Vagina (tissue), 2 donors: ENCODE measurements around the gene CCDC92. TPM values are rescaled to one million over a fixed set of nuclear protein-coding genes. Genes with fewer than 3 reads are reported as not detected.
"Not testable (repeated sequence)": the region's sequence is repeated elsewhere in the genome, so short reads cannot be mapped to it uniquely, and the experiment has no call there.

ENCODE experiments used
- DNase-seq, 2 donors: peaks; one replicate each; pipeline ENCODE4 v3.0.0-alpha.2; 2017; ENCODE audit errors: extremely low spot score in 2 of 2
- H3K27ac ChIP-seq: fragments of 200-600 bp; sonication (generic); one replicate; pipeline ENCODE4 v1.5.1; 2019
- H3K27me3 ChIP-seq: fragments of 200-600 bp; sonication (generic); one replicate; pipeline ENCODE4 v1.5.1; 2019
- H3K36me3 ChIP-seq, 2 donors: fragments of 200-600 bp; sonication (generic); one replicate each; pipeline ENCODE4 v1.5.1; 2017 to 2019
- H3K4me1 ChIP-seq: fragments of 200-600 bp; sonication (generic); one replicate; pipeline ENCODE4 v1.5.1; 2019
- H3K4me3 ChIP-seq, 2 donors: fragments of 200-600 bp; sonication (generic); 1 replicate in 1 of 2; 2 replicates in 1 of 2; pipeline ENCODE4 v1.5.1; 2016 to 2019
- H3K9me3 ChIP-seq: fragments of 200-600 bp; sonication (generic); one replicate; pipeline ENCODE4 v1.5.1; 2019
- POLR2A ChIP-seq, 2 donors: fragments of 450-650 bp; IDR thresholded peaks; one replicate each; pipeline ENCODE4 v1.6.1; 2017; ENCODE audit warnings: antibody characterized with exemption in 2 of 2, mild to moderate bottlenecking in 2 of 2, moderate library complexity in 2 of 2
- POLR2AphosphoS5 ChIP-seq, 2 donors: sonication (generic); formaldehyde crosslinking; IDR thresholded peaks; one replicate each; pipeline ENCODE4 v1.9.0; 2017; ENCODE audit warnings: antibody characterized with exemption in 2 of 2, mild to moderate bottlenecking in 2 of 2, low read depth in 1 of 2; ENCODE audit not compliant: insufficient read depth in 1 of 2
- intact Hi-C: fragments of 100-400 bp; cut with DNase I; formaldehyde crosslinking; loops from one replicate; pipeline ENCODE4 v1.15.1; 2023
- total RNA-seq: library from RNA; depleted of rRNA; stranded (reverse); fragments of >200 nt; gene quantifications from one replicate; pipeline ENCODE4 v1.2.3, GENCODE V29; 2016
- TF ChIP-seq, protein P1 (sequence below), 3 experiments: fragments of 450-650 bp in 2 of 3; fragments of 200-600 bp in 1 of 3; sonication (generic) in 1 of 3; IDR thresholded peaks; one replicate each; pipeline ENCODE4 v1.5.1; 2017 to 2019; ENCODE audit warnings: antibody characterized with exemption in 3 of 3, mild to moderate bottlenecking in 2 of 3, moderate library complexity in 2 of 3

CCDC92 gene
- total RNA-seq, 1 donor from 2014 or later, result 21.6 TPM

GRCh38 chr12:123948796-123949769 is 23.5 kb downstream of the CCDC92 start:
- intact Hi-C loops, result no loop called here
- no peaks in the 10 kb centered on the region for H3K27me3 ChIP-seq
- TF ChIP-seq POLR2A (IDR thresholded peaks at IDR 0.05), result no peak
- H3K4me3 ChIP-seq, result no peak overlapping the region
- peaks cover 9% of the 10 kb centered on the region for H3K4me1 ChIP-seq
- H3K27ac ChIP-seq, result no peak overlapping the region
- DNase-seq, result peak in 1 of 2 donors; percentile 52
- H3K36me3 ChIP-seq, result peaks cover 0 to 8% of the 10 kb centered on the region in 2 donors
- H3K9me3 ChIP-seq, result no peaks in the 10 kb centered on the region

DNA sequence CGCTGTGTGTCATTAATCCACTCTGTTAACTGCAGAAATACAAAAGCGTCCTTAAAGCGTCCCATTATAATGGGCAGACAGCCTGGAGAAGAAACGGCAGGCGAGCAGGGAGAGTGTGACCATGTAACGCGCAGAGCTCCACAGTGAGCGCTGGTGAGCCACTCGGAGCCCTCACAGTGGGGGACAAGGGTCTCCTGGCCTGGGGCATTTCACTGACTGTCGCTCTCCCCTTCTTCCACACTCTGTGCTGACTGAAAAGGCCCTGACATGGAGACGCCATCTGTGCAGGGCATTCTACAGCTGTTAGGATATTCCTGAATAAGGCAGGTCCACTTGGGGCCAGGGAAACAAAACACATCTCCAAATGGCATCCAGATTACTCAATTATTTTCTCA is 24.2 kb downstream of the CCDC92 start:
- Histone ChIP-seq H3K27me3 (no peaks in the 10 kb centered on the region), H3K9me3 (no peaks in the 10 kb centered on the region), H3K4me1 (peaks cover 9% of the 10 kb centered on the region), H3K4me3 (no peak overlapping the region), H3K27ac (no peak overlapping the region), H3K36me3 (peaks cover 0 to 10% of the 10 kb centered on the region in 2 donors)
- DNase-seq, result peak in 1 of 2 donors; percentile 81
- TF ChIP-seq POLR2AphosphoS5 (IDR thresholded peaks at IDR 0.05; ENCODE audit: insufficient read depth in 1 of 2, low read depth in 1 of 2), result no peak
- no peak for TF ChIP-seq POLR2A (IDR thresholded peaks at IDR 0.05)
- TF ChIP-seq, protein P1, sequence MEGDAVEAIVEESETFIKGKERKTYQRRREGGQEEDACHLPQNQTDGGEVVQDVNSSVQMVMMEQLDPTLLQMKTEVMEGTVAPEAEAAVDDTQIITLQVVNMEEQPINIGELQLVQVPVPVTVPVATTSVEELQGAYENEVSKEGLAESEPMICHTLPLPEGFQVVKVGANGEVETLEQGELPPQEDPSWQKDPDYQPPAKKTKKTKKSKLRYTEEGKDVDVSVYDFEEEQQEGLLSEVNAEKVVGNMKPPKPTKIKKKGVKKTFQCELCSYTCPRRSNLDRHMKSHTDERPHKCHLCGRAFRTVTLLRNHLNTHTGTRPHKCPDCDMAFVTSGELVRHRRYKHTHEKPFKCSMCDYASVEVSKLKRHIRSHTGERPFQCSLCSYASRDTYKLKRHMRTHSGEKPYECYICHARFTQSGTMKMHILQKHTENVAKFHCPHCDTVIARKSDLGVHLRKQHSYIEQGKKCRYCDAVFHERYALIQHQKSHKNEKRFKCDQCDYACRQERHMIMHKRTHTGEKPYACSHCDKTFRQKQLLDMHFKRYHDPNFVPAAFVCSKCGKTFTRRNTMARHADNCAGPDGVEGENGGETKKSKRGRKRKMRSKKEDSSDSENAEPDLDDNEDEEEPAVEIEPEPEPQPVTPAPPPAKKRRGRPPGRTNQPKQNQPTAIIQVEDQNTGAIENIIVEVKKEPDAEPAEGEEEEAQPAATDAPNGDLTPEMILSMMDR (IDR thresholded peaks at IDR 0.05), result no peak
- intact Hi-C loops, result no loop called here

GRCh38 chr12:123947531-123947930 is 25.1 kb downstream of the CCDC92 start:
- H3K9me3 ChIP-seq, H3K4me1 ChIP-seq, H3K4me3 ChIP-seq, H3K27ac ChIP-seq, H3K27me3 ChIP-seq, DNase-seq, intact Hi-C loops: not testable (repeated sequence)
- H3K36me3 ChIP-seq, result peaks cover 0 to 13% of the 10 kb centered on the region in 2 donors

DNA sequence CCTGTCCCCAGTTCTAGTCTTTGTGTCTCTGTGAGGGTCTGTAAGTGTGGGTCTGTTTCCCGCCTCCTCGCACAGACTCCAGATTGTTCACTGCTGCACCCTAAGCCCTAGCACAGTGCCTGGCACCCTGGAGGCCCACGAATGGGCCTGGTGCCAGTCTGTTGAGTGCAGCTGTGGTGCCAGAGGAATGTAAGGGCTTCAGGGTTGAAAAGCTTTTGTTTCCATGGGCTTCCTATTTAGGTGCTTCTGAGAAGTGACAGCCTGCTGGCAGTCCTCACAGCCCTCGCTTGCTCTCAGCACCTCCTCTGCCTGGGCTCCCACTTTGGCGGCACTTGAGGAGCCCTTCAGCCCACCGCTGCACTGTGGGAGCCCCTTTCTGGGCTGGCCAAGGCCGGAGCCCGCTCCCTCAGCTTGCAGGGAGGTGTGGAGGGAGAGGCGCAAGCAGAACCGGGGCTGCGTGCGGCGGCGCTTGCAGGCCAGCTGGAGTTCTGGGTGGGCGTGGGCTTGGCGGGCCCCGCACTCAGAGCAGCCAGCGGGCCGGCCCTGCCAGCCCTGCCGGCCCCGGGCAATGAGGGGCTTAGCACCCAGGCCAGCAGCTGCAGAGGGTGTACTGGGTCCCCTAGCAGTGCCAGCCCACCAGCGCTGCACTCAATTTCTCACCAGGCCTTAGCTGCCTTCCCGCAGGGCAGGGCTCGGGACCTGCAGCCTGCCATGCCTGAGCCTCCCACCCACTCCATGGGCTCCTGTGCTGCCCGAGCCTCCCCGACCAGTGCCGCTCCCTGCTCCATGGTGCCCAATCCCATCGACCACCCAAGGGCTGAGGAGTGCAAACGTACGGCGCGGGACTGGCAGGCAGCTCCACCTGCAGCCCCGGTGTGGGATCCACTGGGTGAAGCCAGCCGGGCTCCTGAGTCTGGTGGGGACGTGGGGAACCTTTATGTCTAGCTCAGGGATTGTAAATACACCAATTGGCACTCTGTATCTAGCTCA is 25.8 kb downstream of the CCDC92 start:
- H3K27me3 ChIP-seq, H3K4me1 ChIP-seq, intact Hi-C loops, H3K9me3 ChIP-seq, H3K27ac ChIP-seq, H3K4me3 ChIP-seq: not testable (repeated sequence)
- DNase-seq, result peak in 1 of 2 donors; percentile 14
- peaks cover 0 to 21% of the 10 kb centered on the region in 2 donors for H3K36me3 ChIP-seq

DNA sequence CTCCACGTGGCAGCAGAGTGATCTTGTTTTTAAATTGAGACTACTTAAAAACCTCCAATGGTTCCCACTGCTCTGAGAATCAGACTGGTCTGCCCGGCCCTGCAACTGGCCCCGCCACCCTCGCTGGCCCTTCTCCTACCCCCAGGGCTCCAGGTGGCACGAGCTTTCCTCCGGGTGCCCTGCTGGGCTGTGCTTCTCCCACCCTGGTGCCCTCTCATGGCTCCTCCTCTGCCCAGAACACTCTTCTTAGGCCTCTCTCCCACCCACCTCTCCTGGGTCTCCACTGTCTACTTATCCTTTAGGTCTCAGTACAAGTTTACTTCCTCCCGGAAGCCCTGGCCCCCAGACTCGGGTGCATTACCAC is 26.5 kb downstream of the CCDC92 start:
- no peaks in the 10 kb centered on the region for H3K27me3 ChIP-seq
- DNase-seq, result peak in 1 of 2 donors; percentile 95
- H3K36me3 ChIP-seq, result peaks cover 0 to 27% of the 10 kb centered on the region in 2 donors
- H3K4me1 ChIP-seq, result peaks cover 9% of the 10 kb centered on the region
- no peak overlapping the region for H3K4me3 ChIP-seq
- TF ChIP-seq POLR2A (IDR thresholded peaks at IDR 0.05) (no peak), POLR2AphosphoS5 (IDR thresholded peaks at IDR 0.05; ENCODE audit: insufficient read depth in 1 of 2, low read depth in 1 of 2) (no peak)
- TF ChIP-seq, protein P1 (IDR thresholded peaks at IDR 0.05), result no peak
- H3K9me3 ChIP-seq, result no peaks in the 10 kb centered on the region
- no peak overlapping the region for H3K27ac ChIP-seq
- intact Hi-C loops, result no loop called here

DNA sequence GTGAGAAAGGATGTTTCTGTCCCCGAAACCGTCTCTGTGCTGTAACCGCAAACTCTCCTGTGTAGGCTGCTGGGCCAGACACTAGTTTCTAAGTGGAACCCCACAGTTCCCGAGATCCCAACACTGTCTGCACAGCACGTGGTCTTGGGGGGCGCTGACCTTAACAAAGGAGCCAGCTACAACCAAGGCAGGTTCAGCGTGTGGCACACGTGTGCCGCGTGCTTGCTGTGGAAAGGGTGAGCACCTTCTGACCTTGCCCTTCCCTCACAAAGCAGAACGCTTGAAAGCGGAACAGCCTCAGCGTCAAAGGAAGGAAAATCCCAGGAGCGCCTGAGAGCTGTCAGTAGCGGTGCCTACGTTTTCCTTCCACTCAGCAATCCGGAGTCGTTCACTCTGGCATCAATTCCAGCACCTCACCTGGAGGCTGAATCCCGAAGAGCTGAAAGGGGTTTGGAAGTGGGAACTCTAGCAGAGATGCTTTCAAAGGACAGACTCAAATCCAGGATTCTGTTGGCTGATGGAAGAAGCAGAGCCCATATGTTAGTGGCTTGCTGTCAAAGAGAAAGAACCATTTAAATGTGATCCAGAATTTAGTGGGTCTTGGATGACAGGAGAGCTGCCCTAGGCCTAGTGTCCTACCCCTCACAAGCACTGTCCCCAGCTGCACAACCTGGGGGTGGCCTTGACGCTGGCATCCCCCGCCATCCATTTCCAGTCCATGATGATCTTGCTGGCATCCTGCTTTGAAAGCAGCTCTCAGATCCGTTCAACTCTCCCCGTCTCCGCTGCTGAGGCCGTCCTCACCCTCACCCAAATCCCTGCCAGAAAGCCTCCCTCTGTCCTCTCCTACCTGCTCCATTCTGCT is 27.1 kb downstream of the CCDC92 start:
- Histone ChIP-seq H3K27me3 (no peaks in the 10 kb centered on the region), H3K27ac (no peak overlapping the region), H3K36me3 (peaks cover 0 to 30% of the 10 kb centered on the region in 2 donors), H3K4me1 (peaks cover 3% of the 10 kb centered on the region), H3K9me3 (no peaks in the 10 kb centered on the region), H3K4me3 (no peak overlapping the region)
- DNase-seq, result peak in 1 of 2 donors; percentile 89
- TF ChIP-seq POLR2AphosphoS5 (IDR thresholded peaks at IDR 0.05; ENCODE audit: insufficient read depth in 1 of 2, low read depth in 1 of 2), result no peak
- intact Hi-C loops, result no loop called here
